HEK293 (cell line): ENCODE measurements around the gene CPNE5.

Source experiments
- CTCF ChIA-PET: fragments of 350-600 bp; formaldehyde crosslinking; extraction: SDS; loops from one replicate; lab custom pipeline; 2021; ENCODE audit warnings: antibody characterized with exemption; lab: Yijun Ruan, JAX
- POLR2A ChIA-PET: fragments of 300-600 bp; formaldehyde crosslinking; extraction: SDS; loops from one replicate; lab custom pipeline; 2020; ENCODE audit warnings: antibody characterized with exemption, inconsistent platforms; lab: Yijun Ruan, JAX
- H3K27ac ChIP-seq: fragments of 200-500 bp; sonication (Bioruptor generic); 2 replicates; pipeline ENCODE4 v1.5.1; 2014; ENCODE audit warnings: low read depth, low read length, control low read depth, inconsistent platforms; ENCODE audit errors: extremely low read depth
- H3K36me3 ChIP-seq, 2 experiments: fragments of 200-500 bp in 1 of 2; sonication (Bioruptor generic) in 1 of 2; 1 replicate in 1 of 2; 2 replicates in 1 of 2; pipeline ENCODE4 v1.5.1; 2014 to 2017; ENCODE audit warnings: inconsistent platforms in 2 of 2, low read length in 2 of 2; ENCODE audit not compliant: control insufficient read depth in 2 of 2, insufficient read depth in 1 of 2
- H3K4me1 ChIP-seq: fragments of 200-500 bp; sonication (Bioruptor generic); 2 replicates; pipeline ENCODE4 v1.5.1; 2014; ENCODE audit warnings: mild to moderate bottlenecking, low read length, inconsistent platforms; ENCODE audit not compliant: control insufficient read depth, insufficient read depth
- H3K4me3 ChIP-seq: 2 replicates; pipeline ENCODE4 v1.5.1; 2011; ENCODE audit warnings: low read depth, mild to moderate bottlenecking, control low read depth, low read length, moderate library complexity
- H3K9me3 ChIP-seq: fragments of 200-500 bp; sonication (Bioruptor generic); 2 replicates; pipeline ENCODE4 v1.5.1; 2014; ENCODE audit warnings: low read depth, low read length, inconsistent platforms; ENCODE audit not compliant: control insufficient read depth, insufficient read depth
- GFI1B ChIP-seq: fragments of 450-650 bp; formaldehyde crosslinking; IDR thresholded peaks from 2 replicates; pipeline ENCODE4 v1.5.1; 2016; ENCODE audit warnings: missing biosample characterization, missing genetic modification characterization
- MZF1 ChIP-seq: fragments of 450-650 bp; formaldehyde crosslinking; IDR thresholded peaks from 2 replicates; pipeline ENCODE4 v1.5.1; 2017; ENCODE audit warnings: missing biosample characterization, missing genetic modification characterization, borderline replicate concordance
- TSHZ1 ChIP-seq: fragments of 450-650 bp; formaldehyde crosslinking; IDR thresholded peaks from 2 replicates; pipeline ENCODE4 v1.5.1; 2016; ENCODE audit warnings: missing biosample characterization, missing genetic modification characterization, borderline replicate concordance
- YY2 ChIP-seq: fragments of 450-650 bp; formaldehyde crosslinking; IDR thresholded peaks from 2 replicates; pipeline ENCODE4 v1.5.1; 2016; ENCODE audit warnings: missing biosample characterization, missing genetic modification characterization
- ZBTB48 ChIP-seq: fragments of 450-650 bp; formaldehyde crosslinking; IDR thresholded peaks from 2 replicates; pipeline ENCODE4 v1.5.1; 2016; ENCODE audit warnings: missing biosample characterization, missing genetic modification characterization
- ZFP69B ChIP-seq: fragments of 450-650 bp; formaldehyde crosslinking; IDR thresholded peaks from 2 replicates; pipeline ENCODE4 v1.5.1; 2016; ENCODE audit warnings: missing biosample characterization, missing genetic modification characterization
- ZIC2 ChIP-seq: fragments of 450-650 bp; formaldehyde crosslinking; IDR thresholded peaks from 2 replicates; pipeline ENCODE4 v1.5.1; 2016; ENCODE audit warnings: missing biosample characterization, missing genetic modification characterization
- ZNF112 ChIP-seq: fragments of 450-650 bp; formaldehyde crosslinking; IDR thresholded peaks from 2 replicates; pipeline ENCODE4 v1.5.0; 2017; ENCODE audit warnings: missing biosample characterization, missing genetic modification characterization
- ZNF138 ChIP-seq: fragments of 450-650 bp; formaldehyde crosslinking; IDR thresholded peaks from 2 replicates; pipeline ENCODE4 v1.5.1; 2016; ENCODE audit warnings: missing biosample characterization, missing genetic modification characterization, borderline replicate concordance
- ZNF16 ChIP-seq: fragments of 450-650 bp; formaldehyde crosslinking; IDR thresholded peaks from 2 replicates; pipeline ENCODE4 v1.5.1; 2016; ENCODE audit warnings: low read depth, missing biosample characterization, missing genetic modification characterization
- ZNF23 ChIP-seq: fragments of 450-650 bp; formaldehyde crosslinking; IDR thresholded peaks from 2 replicates; pipeline ENCODE4 v1.5.1; 2016; ENCODE audit warnings: missing biosample characterization, missing genetic modification characterization, borderline replicate concordance
- ZNF24 ChIP-seq: fragments of 450-650 bp; formaldehyde crosslinking; IDR thresholded peaks from 2 replicates; pipeline ENCODE4 v1.5.1; 2016; ENCODE audit warnings: missing biosample characterization, missing genetic modification characterization
- ZNF341 ChIP-seq: fragments of 450-650 bp; formaldehyde crosslinking; IDR thresholded peaks from 2 replicates; pipeline ENCODE4; 2016; ENCODE audit warnings: low read depth, missing biosample characterization, missing genetic modification characterization
- ZNF354C ChIP-seq: fragments of 450-650 bp; formaldehyde crosslinking; IDR thresholded peaks from 2 replicates; pipeline ENCODE4 v1.5.1; 2016; ENCODE audit warnings: missing biosample characterization, missing genetic modification characterization, low read depth, borderline replicate concordance
- ZNF433 ChIP-seq: fragments of 450-650 bp; formaldehyde crosslinking; IDR thresholded peaks from 2 replicates; pipeline ENCODE4 v1.5.1; 2016; ENCODE audit warnings: missing biosample characterization, missing genetic modification characterization, low read depth
- ZNF521 ChIP-seq: fragments of 450-650 bp; formaldehyde crosslinking; IDR thresholded peaks from 2 replicates; pipeline ENCODE4 v1.5.1; 2017; ENCODE audit warnings: missing biosample characterization, mild to moderate bottlenecking, missing genetic modification characterization
- ZNF600 ChIP-seq: fragments of 450-650 bp; formaldehyde crosslinking; IDR thresholded peaks from 2 replicates; pipeline ENCODE4 v1.5.1; 2016; ENCODE audit warnings: missing biosample characterization, missing genetic modification characterization
- ZNF785 ChIP-seq: fragments of 450-650 bp; formaldehyde crosslinking; IDR thresholded peaks from 2 replicates; pipeline ENCODE4 v1.5.1; 2016; ENCODE audit warnings: missing biosample characterization, missing genetic modification characterization
- ZXDB ChIP-seq: fragments of 450-650 bp; formaldehyde crosslinking; IDR thresholded peaks from 2 replicates; pipeline ENCODE4 v1.5.1; 2016; ENCODE audit warnings: missing biosample characterization, missing genetic modification characterization
- TF ChIP-seq, protein P1 (sequence below): fragments of 450-650 bp; formaldehyde crosslinking; IDR thresholded peaks from 2 replicates; pipeline ENCODE4 v1.5.1; 2016; ENCODE audit warnings: missing biosample characterization, missing genetic modification characterization

Gene CPNE5

DNA sequence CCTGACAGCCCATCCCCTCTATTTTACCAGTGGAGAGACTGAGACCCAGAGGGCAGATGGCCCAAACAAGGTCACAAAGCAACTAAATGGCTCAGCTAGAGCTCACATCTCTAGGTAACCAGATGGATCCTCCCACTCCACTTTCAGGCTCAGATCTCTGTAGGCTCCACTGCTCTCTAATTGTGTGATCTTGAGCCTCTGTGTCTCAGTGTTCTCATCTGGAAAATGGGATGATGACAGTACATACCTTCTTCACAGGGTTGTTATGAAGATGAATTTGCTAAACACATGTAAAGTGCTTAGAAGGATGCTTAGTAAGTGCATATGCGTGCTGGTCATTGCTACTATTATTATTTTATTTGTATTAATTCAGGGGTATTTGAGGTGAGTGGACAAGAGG is 101.1 kb downstream of the CPNE5 start:
- Histone ChIP-seq H3K36me3 (no peaks in the 10 kb centered on the region), H3K9me3 (no peaks in the 10 kb centered on the region), H3K4me1 (no peaks in the 10 kb centered on the region), H3K4me3 (no peak overlapping the region), H3K27ac (no peak overlapping the region)
- ChIA-PET CTCF (interaction anchor here (0.6 to 1.4 kb wide), 2 partner anchors 21 to 110 kb away, joined by 3 to 5 read pairs; no protein-coding TSS in a partner anchor), POLR2A (no interaction called here)
- TF ChIP-seq ZBTB48 (no peak), ZNF24 (tag by site-specific recombination) (no peak), ZNF112 (tag by site-specific recombination) (no peak), ZNF354C (tag by site-specific recombination) (no peak), ZNF341 (tag by site-specific recombination) (no peak), ZNF521 (tag by site-specific recombination) (no peak), MZF1 (tag by site-specific recombination) (no peak), ZFP69B (tag by site-specific recombination) (no peak), GFI1B (tag by site-specific recombination) (no peak), ZNF23 (tag by site-specific recombination) (no peak), ZNF785 (tag by site-specific recombination) (no peak), TSHZ1 (tag by site-specific recombination) (no peak), YY2 (no peak), ZNF16 (tag by site-specific recombination) (no peak), ZXDB (tag by site-specific recombination) (no peak), ZNF433 (tag by site-specific recombination) (no peak)
- TF ChIP-seq, protein P1, sequence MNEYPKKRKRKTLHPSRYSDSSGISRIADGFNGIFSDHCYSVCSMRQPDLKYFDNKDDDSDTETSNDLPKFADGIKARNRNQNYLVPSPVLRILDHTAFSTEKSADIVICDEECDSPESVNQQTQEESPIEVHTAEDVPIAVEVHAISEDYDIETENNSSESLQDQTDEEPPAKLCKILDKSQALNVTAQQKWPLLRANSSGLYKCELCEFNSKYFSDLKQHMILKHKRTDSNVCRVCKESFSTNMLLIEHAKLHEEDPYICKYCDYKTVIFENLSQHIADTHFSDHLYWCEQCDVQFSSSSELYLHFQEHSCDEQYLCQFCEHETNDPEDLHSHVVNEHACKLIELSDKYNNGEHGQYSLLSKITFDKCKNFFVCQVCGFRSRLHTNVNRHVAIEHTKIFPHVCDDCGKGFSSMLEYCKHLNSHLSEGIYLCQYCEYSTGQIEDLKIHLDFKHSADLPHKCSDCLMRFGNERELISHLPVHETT (tag by site-specific recombination), result no peak

DNA sequence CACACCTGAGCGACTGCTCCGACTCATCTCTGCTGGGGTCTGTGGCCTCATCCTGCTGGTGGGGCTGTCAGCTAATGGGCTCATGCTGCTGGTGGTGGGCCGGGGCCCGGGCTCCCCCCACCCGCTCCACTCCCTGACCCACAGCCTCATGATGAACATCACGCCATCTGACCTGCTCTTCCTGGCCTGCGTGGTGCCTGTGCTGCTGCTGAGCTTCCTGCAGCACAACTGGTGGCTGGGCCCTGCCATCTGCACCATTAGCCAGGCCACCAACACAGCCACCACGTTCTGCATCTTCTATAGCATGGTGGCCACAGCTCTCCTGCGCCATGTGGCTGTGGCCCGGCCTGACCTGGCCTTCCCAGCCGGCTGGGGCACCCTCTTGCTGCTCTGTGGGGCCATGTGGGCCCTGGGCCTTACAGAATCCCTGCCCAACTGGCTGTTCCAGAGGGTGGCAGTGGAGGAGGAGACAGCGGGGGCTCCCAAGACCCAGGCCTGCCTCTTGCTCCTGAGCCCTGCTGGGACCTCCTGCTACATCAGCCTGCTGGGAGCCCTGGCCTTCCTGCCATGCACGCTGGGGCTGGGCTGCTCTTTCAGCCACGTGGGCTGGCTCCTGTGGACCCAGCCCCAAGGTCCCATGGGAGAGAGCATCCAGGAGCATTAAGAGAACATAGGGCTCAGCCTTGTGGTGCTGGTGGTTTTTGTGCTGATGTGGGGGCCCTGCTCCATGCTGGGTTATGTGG is 102.0 kb downstream of the CPNE5 start:
- no peaks in the 10 kb centered on the region for H3K36me3 ChIP-seq
- no peaks in the 10 kb centered on the region for H3K9me3 ChIP-seq
- POLR2A ChIA-PET, result no interaction called here
- no peak overlapping the region for H3K4me3 ChIP-seq
- H3K4me1 ChIP-seq, result no peaks in the 10 kb centered on the region
- CTCF ChIA-PET, result interaction anchor here (1.2 kb wide), 1 partner anchor 22 kb away, joined by 5 read pairs; no protein-coding TSS in a partner anchor
- TF ChIP-seq ZIC2 (tag by site-specific recombination) (peak; percentile 85), ZNF600 (tag by site-specific recombination) (0 out of 2 replicates have a peak, but pooled peaks have one; percentile 56), ZNF138 (tag by site-specific recombination) (no peak)
- H3K27ac ChIP-seq, result no peak overlapping the region
